Activated CD4-positive, alpha-beta T cell treated with anti-CD3 and anti-CD28 coated beads, Interleukin-2, amount 50 U/mL, for 1 hour (primary cell): ENCODE results near the gene ADAMTSL2.

Experiments used
- DNase-seq: peaks from one replicate; pipeline ENCODE4 v3.0.0-alpha.2; 2020

The ADAMTSL2 gene

GRCh38 chr9:133518706-133519449, 15.6 kb upstream of the ADAMTSL2 start:
- DNase-seq, result no peak

DNA sequence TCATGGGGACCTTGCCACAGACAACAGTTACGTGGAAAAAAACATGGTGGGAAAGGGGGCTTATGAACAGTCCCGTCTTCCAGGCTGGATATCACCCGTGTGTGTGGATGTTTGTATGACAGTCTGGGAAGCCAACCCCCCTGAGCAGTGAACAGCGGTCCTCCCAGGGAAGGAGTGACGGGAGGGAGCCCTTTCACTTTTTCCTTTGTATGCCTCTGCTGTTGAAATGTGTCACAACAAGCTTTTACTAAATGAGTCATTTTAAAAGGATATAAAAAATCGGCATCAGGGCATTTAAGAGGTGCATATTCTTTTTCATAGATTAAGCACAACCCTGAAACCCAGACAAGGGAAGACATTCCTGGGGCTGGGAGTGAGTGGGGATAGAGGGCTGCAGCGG, 14.8 kb upstream of the ADAMTSL2 start:
- no peak for DNase-seq

DNA sequence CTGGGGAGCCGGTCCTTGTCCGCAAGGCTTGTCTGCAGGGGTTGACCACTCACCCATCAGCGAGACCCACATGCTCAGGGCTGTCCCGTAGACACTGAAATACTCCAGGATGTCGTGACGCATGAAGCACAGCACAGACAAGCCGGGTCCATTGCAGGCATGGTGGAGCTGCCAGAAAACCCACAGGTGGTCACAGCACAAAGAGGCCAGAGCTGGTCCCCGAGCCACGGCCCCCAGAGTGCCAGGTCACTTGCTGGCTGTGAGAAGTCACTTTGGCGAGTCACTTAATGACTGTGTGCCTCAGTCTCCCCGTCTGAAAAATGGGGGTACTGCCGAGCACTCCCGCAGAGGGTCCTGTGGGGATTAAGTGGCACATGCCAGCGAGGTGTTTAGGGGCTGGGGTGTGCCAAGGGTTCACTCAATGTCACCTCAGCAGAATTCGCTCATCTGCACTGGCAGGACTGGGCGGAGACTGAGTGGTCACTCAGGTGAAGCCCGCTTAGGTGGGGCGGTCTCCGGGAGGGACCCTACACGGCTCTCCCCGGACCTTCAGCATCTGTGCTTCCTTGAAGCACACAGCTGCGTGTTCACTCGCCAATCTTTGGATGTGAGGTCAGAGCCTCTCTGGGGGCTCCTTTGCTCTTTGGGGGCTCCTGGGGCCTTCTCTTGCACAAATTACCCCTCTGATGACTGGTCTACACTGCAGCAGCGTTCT, 14.2 kb upstream of the ADAMTSL2 start:
- no peak for DNase-seq

- no peak for DNase-seq
Observed at GRCh38 chr9:133521122-133522072, 13.1 kb upstream of the ADAMTSL2 start.

- DNase-seq, result no peak
Observed at GRCh38 chr9:133522073-133522910, 12.2 kb upstream of the ADAMTSL2 start.

- DNase-seq, result no peak
Observed at GRCh38 chr9:133523106-133523505, 11.4 kb upstream of the ADAMTSL2 start.

- DNase-seq, result no peak
Observed at GRCh38 chr9:133524146-133524545, 10.4 kb upstream of the ADAMTSL2 start.

DNA sequence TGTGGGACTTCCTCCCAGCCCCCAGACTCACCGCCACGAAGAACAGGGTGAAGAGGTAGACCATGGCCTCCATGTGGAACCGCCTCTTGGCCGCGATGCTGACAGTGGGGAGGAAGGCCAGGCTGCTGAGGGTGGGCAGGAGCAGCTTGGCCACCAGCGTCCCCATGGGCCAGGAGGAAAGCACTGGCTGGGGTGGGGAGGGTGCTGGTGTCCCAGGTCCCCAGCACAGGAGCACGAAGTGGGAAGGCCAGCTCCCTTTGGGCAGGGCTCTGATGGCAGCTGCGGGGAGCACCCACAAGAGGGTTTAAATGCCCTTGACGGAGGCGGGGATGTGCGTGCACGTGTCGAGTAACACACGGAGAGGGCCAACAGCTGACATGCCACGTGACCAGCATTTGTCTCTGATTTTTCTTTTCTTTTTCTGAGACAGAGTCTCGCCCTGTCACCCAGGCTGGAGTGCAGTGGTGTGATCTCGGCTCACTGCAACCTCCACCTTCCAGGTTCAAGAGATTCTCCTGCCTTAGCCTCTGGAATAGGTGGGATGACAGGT, 9.8 kb upstream of the ADAMTSL2 start, which contains the start of gene MYMK:
Gene MYMK, minus strand, starts transcription at position 281 of the 550 bp plus-strand sequence. Its CDS starts 115 bp downstream, at position 166.
- DNase-seq, result no peak

GRCh38 chr9:133525677-133526076, 8.8 kb upstream of the ADAMTSL2 start:
- no peak for DNase-seq

DNA sequence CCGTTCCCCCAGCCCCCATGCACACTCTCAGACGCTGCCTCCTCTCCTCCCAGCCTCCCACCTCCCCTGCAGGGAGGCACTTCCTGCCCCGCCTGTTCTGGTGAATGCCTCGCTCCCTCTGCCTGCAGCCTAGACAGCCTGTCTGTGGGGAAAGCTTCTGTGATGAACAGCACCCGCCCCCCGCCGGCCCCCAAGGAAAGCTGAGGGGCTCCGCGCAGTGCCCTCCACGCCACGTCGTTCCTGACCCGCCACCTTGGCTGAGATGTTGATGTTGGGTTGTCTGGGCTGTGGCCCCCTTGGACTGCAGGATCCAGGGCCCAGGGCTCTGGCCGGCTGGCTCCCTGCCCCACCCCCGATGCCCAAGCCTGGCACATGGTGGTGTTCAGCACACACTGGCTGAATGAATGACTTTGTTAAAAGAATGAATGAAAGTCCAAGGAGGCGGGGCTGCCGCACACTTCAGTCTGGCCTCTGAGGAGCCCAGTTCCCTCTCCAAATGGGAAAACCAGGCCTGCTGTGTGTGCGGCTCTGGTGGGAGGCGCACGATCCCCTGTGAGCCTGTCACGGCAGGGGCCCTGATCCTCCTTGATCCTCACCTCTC, 7.7 kb upstream of the ADAMTSL2 start:
- no peak for DNase-seq

GRCh38 chr9:133527444-133527920, 7.0 kb upstream of the ADAMTSL2 start:
- no peak for DNase-seq

DNA sequence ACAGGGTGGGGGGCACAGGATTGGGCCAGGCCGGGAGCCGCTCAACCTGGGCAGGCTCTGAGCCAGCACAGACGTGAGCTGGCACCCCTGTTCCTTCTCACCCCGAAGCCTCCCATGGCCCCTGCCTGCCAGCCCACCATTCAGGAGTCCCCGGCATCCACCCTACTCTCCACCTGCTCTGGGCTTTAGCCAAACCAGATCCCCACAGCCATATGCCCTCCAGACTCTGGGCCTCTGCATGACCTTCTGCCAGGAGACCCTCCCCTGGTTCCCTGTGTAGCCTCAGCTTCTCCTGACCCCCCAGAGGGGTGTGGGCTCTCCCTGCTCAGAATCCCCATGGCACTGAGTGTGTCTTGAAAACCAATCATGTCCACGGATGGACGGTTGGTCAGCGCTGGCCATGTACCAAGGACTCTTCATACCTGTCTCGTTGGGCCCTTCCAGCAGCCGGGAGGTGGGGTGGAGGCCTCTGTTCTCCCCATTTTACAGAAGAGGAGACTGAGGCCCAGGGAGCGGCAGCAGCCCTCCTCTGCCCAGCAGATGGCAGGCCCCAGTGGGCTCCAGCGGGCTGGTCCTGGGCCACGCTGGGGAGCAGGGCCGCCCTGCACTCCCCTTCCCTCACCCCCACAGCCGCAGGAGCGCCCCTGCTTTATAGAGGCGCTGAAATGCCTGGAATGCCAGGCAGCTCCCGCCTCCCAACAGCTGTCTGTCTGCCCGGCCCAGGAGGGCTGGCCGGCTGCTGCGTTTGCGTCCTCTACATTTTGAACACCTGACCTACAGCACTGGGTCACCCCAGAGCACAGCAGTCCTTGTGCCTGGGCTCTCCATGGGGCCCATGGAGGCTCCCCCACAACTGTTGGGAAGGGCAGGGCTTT, 6.3 kb upstream of the ADAMTSL2 start:
- no peak for DNase-seq

GRCh38 chr9:133528876-133529241, 5.6 kb upstream of the ADAMTSL2 start:
- no peak for DNase-seq

DNA sequence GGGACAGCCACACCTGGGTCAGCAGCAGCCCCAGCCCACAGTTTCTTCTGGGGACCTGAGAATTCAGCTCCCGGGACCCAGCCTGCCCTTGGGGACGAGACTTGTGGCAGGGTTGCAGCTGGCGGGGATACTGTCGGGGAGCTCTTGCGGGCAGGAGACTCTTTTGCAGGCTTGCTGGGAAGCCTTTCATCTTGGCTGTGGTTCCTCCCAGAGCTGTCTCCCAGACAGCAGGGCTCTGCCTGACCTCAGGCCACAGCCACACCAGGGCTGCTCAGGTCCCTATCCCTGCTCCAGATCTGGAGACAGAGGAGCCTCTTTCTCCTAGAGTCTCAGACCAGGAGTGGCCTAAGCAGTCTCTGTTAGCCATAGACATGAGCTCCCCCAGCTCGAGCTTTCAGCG, 5.0 kb upstream of the ADAMTSL2 start:
- DNase-seq, result no peak

GRCh38 chr9:133529874-133530273, 4.6 kb upstream of the ADAMTSL2 start:
- DNase-seq, result no peak

GRCh38 chr9:133531293-133531692, 3.2 kb upstream of the ADAMTSL2 start:
- no peak for DNase-seq

- peak; percentile 70 for DNase-seq
Observed at GRCh38 chr9:133532937-133533668, 1.4 kb upstream of the ADAMTSL2 start.

DNA sequence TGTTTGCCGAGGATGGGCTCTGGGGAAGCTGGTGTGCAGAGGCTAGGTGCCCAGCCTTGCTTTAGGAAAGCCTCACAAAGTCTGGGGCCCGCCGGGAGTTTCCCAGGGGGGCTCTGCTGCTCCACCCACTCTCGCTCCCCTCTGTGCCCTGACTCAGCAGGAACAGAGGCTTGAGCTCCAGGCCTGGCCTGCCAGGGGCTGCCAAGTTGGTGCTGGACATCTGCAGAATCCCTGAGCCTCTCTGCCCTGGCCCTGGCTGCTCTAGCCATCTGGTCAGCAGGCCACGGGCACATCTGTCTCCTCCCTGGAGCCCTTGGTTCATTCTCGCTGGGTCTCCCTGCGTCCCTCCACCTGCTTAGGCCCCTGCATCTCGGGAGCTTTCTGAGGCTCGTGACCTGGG, 647 bp upstream of the ADAMTSL2 start:
- no peak for DNase-seq

GRCh38 chr9:133535306-133535877, 888 bp downstream of the ADAMTSL2 start:
- DNase-seq, result no peak
